H1 (cell line): Measurements from ENCODE around the gene SEMA5B. TPM values are rescaled to one million over a fixed set of nuclear protein-coding genes. Genes with fewer than 3 reads are reported as not detected.

Experiments
- BACH1 ChIP-seq: IDR thresholded peaks from 2 replicates; pipeline ENCODE4 v1.6.1; 2012; ENCODE audit warnings: low read length, improper control_type of control experiment
- BCL11A ChIP-seq, 2 experiments: IDR thresholded peaks; one replicate each; pipeline ENCODE4 v1.6.1; 2011; ENCODE audit warnings: low read depth in 2 of 2, low read length in 2 of 2, mild to moderate bottlenecking in 2 of 2
- BRCA1 ChIP-seq: IDR thresholded peaks from 2 replicates; pipeline ENCODE4 v1.6.1; 2012; ENCODE audit warnings: low read depth, low read length, improper control_type of control experiment
- CHD1 ChIP-seq: IDR thresholded peaks from 2 replicates; pipeline ENCODE4 v1.6.1; 2012; ENCODE audit warnings: low read depth, low read length, improper control_type of control experiment
- EP300 ChIP-seq, 2 experiments: IDR thresholded peaks; 1 replicate in 1 of 2; 2 replicates in 1 of 2; pipeline ENCODE4 v1.6.1; 2011 to 2012; ENCODE audit warnings: low read depth in 2 of 2, low read length in 2 of 2, mild to moderate bottlenecking in 2 of 2, borderline replicate concordance in 1 of 2, inconsistent platforms in 1 of 2, moderate library complexity in 1 of 2
- GABPA ChIP-seq: IDR thresholded peaks from 2 replicates; pipeline ENCODE4 v1.6.1; 2011; ENCODE audit warnings: mild to moderate bottlenecking, low read length, moderate library complexity, borderline replicate concordance; ENCODE audit not compliant: insufficient read depth
- KDM1A ChIP-seq: fragments of 200-600, 300-600 bp; sonication (generic); IDR thresholded peaks from 2 replicates; pipeline ENCODE4 v1.7.1; 2016; ENCODE audit warnings: mild to moderate bottlenecking, low read length, borderline replicate concordance
- KDM5A ChIP-seq: fragments of 200-600 bp; IDR thresholded peaks from 2 replicates; pipeline ENCODE4 v1.7.1; 2012; ENCODE audit warnings: mild to moderate bottlenecking, low read length, inconsistent platforms, mixed read lengths
- NRF1 ChIP-seq: IDR thresholded peaks from 2 replicates; pipeline ENCODE4 v1.6.1; 2011; ENCODE audit warnings: mild to moderate bottlenecking, low read depth, low read length, improper control_type of control experiment
- POLR2AphosphoS5 ChIP-seq: IDR thresholded peaks from 2 replicates; pipeline ENCODE4 v1.6.1; 2011; ENCODE audit warnings: low read depth, low read length
- POU5F1 ChIP-seq: IDR thresholded peaks from 2 replicates; pipeline ENCODE4 v1.6.1; 2011; ENCODE audit warnings: low read depth, mild to moderate bottlenecking, low read length, moderate library complexity
- RBBP5 ChIP-seq: IDR thresholded peaks from 2 replicates; pipeline ENCODE4 v1.7.1; 2012; ENCODE audit warnings: low read depth, mild to moderate bottlenecking, inconsistent platforms, low read length, moderate library complexity, borderline replicate concordance
- RNF2 ChIP-seq: fragments of 200-900, 300-1000 bp; sonication (generic); IDR thresholded peaks from 2 replicates; pipeline ENCODE4 v1.7.1; 2016; ENCODE audit warnings: borderline replicate concordance, low read depth, mild to moderate bottlenecking, antibody characterized with exemption, low read length; ENCODE audit not compliant: poor library complexity, severe bottlenecking; ENCODE audit errors: missing control alignments
- RXRA ChIP-seq: IDR thresholded peaks from 2 replicates; pipeline ENCODE4 v1.6.1; 2011; ENCODE audit warnings: low read depth, mild to moderate bottlenecking, low read length, moderate library complexity; ENCODE audit not compliant: insufficient read depth
- SIRT6 ChIP-seq: IDR thresholded peaks from one replicate; pipeline ENCODE4 v1.7.1; 2012; ENCODE audit warnings: low read length, inconsistent platforms
- SP1 ChIP-seq: IDR thresholded peaks from 2 replicates; pipeline ENCODE4 v1.6.1; 2011; ENCODE audit warnings: low read depth, low read length
- SP2 ChIP-seq: IDR thresholded peaks from 2 replicates; pipeline ENCODE4 v1.6.1; 2012; ENCODE audit warnings: mild to moderate bottlenecking, low read length, inconsistent platforms
- SP4 ChIP-seq: IDR thresholded peaks from 2 replicates; pipeline ENCODE4 v1.6.1; 2012; ENCODE audit warnings: low read length, inconsistent platforms
- SRF ChIP-seq: IDR thresholded peaks from 2 replicates; pipeline ENCODE4 v1.6.1; 2011; ENCODE audit warnings: mild to moderate bottlenecking, low read depth, low read length, moderate library complexity
- SUZ12 ChIP-seq: fragments of 200-600 bp; sonication (generic); IDR thresholded peaks from 2 replicates; pipeline ENCODE4 v1.6.1; 2012; ENCODE audit warnings: mild to moderate bottlenecking, inconsistent platforms, low read length, moderate library complexity, mixed read lengths
- TAF1 ChIP-seq: IDR thresholded peaks from 2 replicates; pipeline ENCODE4 v1.6.1; 2011; ENCODE audit warnings: mild to moderate bottlenecking, low read depth, low read length
- TAF7 ChIP-seq: optimal IDR thresholded peaks from 2 replicates; pipeline ENCODE3; 2011; ENCODE audit warnings: low read depth, mild to moderate bottlenecking, inconsistent platforms, low read length, moderate library complexity, borderline replicate concordance
- ZNF274 ChIP-seq: IDR thresholded peaks from 2 replicates; pipeline ENCODE4 v1.7.0; 2012; ENCODE audit warnings: low read length, borderline replicate concordance; ENCODE audit errors: extremely low read depth
- polyA plus RNA-seq, 7 experiments: library from polyadenylated mRNA; depleted of rRNA in 3 of 7; stranded (reverse) in 5 of 7; unstranded in 2 of 7; fragments of >200 nt in 5 of 7; fragments of 200-250 nt in 2 of 7; gene quantifications; 1 replicate in 5 of 7; 2 replicates in 1 of 7; 4 replicates in 1 of 7; pipeline versions ENCODE4 v1.2.1 to v1.2.3, GENCODE V29; 2011 to 2013; ENCODE audit warnings: missing spikeins in 2 of 7, mixed read lengths in 2 of 7
- total RNA-seq: library from RNA; stranded (reverse); fragmentation: NEBNext Ultra II Directional; extraction: Animal tissue kit (Norgen Biotek cat#: 25700); gene quantifications from 2 replicates; pipeline ENCODE4 v1.2.1, GENCODE V29; 2021
- TF ChIP-seq, protein P1 (sequence below): IDR thresholded peaks from 2 replicates; pipeline ENCODE4 v1.6.1; 2012; ENCODE audit warnings: inconsistent platforms
- TF ChIP-seq, protein P2 (sequence below): IDR thresholded peaks from 2 replicates; pipeline ENCODE4 v1.6.1; 2012; ENCODE audit warnings: inconsistent platforms

Gene SEMA5B
- total and polyA plus RNA-seq, 2 of the 8 experiments (the other 6 are each of a cell fraction or from before 2014, with no cell fraction given), result 13.1 to 22.4 TPM

DNA sequence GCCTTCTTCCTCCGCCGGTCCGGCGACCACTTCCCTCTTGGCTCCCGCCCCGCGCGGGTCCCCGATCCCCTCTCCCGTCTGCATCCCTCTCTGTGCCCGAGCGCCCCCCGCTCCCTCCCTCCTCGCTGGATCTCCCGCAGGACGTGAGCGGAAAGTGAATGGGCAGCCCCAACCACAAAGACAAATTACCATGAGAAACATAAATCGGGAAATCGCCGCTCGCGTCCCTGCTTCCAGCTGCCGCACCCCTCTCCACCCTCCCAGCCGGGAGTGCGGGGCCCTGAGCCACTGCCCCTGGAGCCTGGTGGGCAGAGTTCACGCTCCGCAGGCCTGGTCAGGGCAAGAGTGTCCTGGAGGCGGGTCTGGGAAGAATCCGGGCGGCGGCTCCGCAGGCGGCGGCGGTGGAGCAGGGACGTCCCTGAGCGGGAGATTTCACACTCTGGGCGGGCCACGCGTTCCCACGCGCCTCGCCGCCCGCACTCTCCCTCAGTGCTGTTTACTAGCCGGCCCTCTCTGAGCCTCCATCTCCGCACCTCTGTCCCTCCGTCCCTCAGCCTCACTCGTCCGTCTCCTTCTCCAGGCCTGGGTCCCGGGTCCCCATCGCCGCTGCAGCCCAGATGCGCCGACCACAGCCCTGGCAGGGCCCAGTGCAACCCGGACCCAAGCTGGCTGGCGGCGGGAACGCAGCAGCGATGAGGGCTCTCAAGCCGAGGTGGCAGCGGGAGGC is 835 bp downstream of the SEMA5B start (continued):
- no peak for TF ChIP-seq TAF7
- no peak for TF ChIP-seq RXRA
- peak in 1 of 2 experiments; percentile 48; a peak in 1 of 3 replicates for TF ChIP-seq EP300 (IDR thresholded peaks at IDR 0.05; ENCODE audit: borderline replicate concordance in 1 of 2, low read depth in 2 of 2, low read length in 2 of 2)
- no peak for TF ChIP-seq NRF1
- TF ChIP-seq, protein P1, sequence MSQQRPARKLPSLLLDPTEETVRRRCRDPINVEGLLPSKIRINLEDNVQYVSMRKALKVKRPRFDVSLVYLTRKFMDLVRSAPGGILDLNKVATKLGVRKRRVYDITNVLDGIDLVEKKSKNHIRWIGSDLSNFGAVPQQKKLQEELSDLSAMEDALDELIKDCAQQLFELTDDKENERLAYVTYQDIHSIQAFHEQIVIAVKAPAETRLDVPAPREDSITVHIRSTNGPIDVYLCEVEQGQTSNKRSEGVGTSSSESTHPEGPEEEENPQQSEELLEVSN, result peak; percentile 63
- TF ChIP-seq SP4, result no peak
- TF ChIP-seq RBBP5, result peak; percentile 94
- no peak for TF ChIP-seq RNF2
- no peak for TF ChIP-seq SP2
- no peak for TF ChIP-seq CHD1
- TF ChIP-seq, protein P2, sequence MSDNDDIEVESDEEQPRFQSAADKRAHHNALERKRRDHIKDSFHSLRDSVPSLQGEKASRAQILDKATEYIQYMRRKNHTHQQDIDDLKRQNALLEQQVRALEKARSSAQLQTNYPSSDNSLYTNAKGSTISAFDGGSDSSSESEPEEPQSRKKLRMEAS, result peak; percentile 43; the same call in 1 of the 2 replicates
- no peak for TF ChIP-seq ZNF274
- TF ChIP-seq GABPA, result no peak
- TF ChIP-seq BCL11A (IDR thresholded peaks at IDR 0.05; ENCODE audit: low read depth in 2 of 2, low read length in 2 of 2), result no peak
- TF ChIP-seq BRCA1, result no peak
- no peak for TF ChIP-seq KDM1A
- no peak for TF ChIP-seq SRF
- TF ChIP-seq KDM5A, result no peak
- no peak for TF ChIP-seq TAF1
- TF ChIP-seq SP1, result no peak
- no peak for TF ChIP-seq BACH1
- TF ChIP-seq SIRT6, result no peak
- no peak for TF ChIP-seq POU5F1
- TF ChIP-seq POLR2AphosphoS5, result no peak
- TF ChIP-seq SUZ12, result peak; percentile 48; the same call in 1 of the 2 replicates
